HepG2 (cell line): ENCODE results near the gene PMVK. TPM values are rescaled to one million over a fixed set of nuclear protein-coding genes. Genes with fewer than 3 reads are reported as not detected.

Experiments used
- CAMTA2 ChIP-seq: sonication (generic); formaldehyde crosslinking; IDR thresholded peaks from 2 replicates; pipeline ENCODE4 v1.4.0; 2020; ENCODE audit warnings: mild to moderate bottlenecking, missing genetic modification reagents, borderline replicate concordance
- CREB1 ChIP-seq, 2 experiments: fragments of 450-650 bp in 1 of 2; IDR thresholded peaks; 2 replicates each; pipeline ENCODE4 v1.6.1; 2016 to 2017; ENCODE audit warnings: control low read depth in 1 of 2, mild to moderate bottlenecking in 1 of 2, missing compliant biosample characterization in 1 of 2, missing genetic modification characterization in 1 of 2
- EP300 ChIP-seq, 3 experiments: sonication (generic) in 1 of 3; formaldehyde crosslinking in 1 of 3; IDR thresholded peaks; 2 replicates each; pipeline versions ENCODE4 v1.5.1 to v1.6.1; 2011 to 2020; ENCODE audit warnings: low read depth in 2 of 3, low read length in 2 of 3, borderline replicate concordance in 1 of 3, improper control_type of control experiment in 1 of 3, mild to moderate bottlenecking in 1 of 3, missing genetic modification reagents in 1 of 3, moderate library complexity in 1 of 3
- HNRNPL ChIP-seq: fragments of 200-400 bp; formaldehyde crosslinking; IDR thresholded peaks from 2 replicates; pipeline ENCODE4 v1.6.1; 2017; ENCODE audit warnings: mild to moderate bottlenecking, low read depth, low read length
- REXO4 ChIP-seq: sonication (generic); formaldehyde crosslinking; IDR thresholded peaks from 2 replicates; pipeline ENCODE4 v1.8.0; 2022; ENCODE audit warnings: missing genetic modification reagents, mild to moderate bottlenecking, borderline replicate concordance
- SALL2 ChIP-seq: sonication (generic); formaldehyde crosslinking; IDR thresholded peaks from 2 replicates; pipeline ENCODE4 v1.8.1; 2023; ENCODE audit warnings: mild to moderate bottlenecking, missing genetic modification reagents, inconsistent platforms
- SMYD3 ChIP-seq: sonication (generic); formaldehyde crosslinking; IDR thresholded peaks from 2 replicates; pipeline ENCODE4 v1.8.1; 2023; ENCODE audit warnings: mild to moderate bottlenecking, missing genetic modification reagents
- ZC3H4 ChIP-seq: sonication (generic); formaldehyde crosslinking; IDR thresholded peaks from 2 replicates; pipeline ENCODE4 v1.4.0; 2020; ENCODE audit warnings: missing genetic modification reagents, borderline replicate concordance
- ZNF20 ChIP-seq: sonication (generic); formaldehyde crosslinking; IDR thresholded peaks from 2 replicates; pipeline ENCODE4 v1.4.0; 2020; ENCODE audit warnings: mild to moderate bottlenecking, moderate library complexity, missing genetic modification reagents
- ZNF441 ChIP-seq: sonication (generic); formaldehyde crosslinking; IDR thresholded peaks from 2 replicates; pipeline ENCODE4 v1.7.0; 2021; ENCODE audit warnings: missing genetic modification reagents, borderline replicate concordance
- ZNF574 ChIP-seq: sonication (generic); formaldehyde crosslinking; IDR thresholded peaks from 2 replicates; pipeline ENCODE4 v1.4.0; 2020; ENCODE audit warnings: missing genetic modification reagents
- ZNF710 ChIP-seq: sonication (generic); formaldehyde crosslinking; IDR thresholded peaks from 2 replicates; pipeline ENCODE4 v1.5.0; 2020; ENCODE audit warnings: mild to moderate bottlenecking, missing genetic modification reagents, borderline replicate concordance
- ZSCAN5A ChIP-seq: sonication (generic); formaldehyde crosslinking; IDR thresholded peaks from 2 replicates; pipeline ENCODE4 v1.8.0; 2022; ENCODE audit warnings: mild to moderate bottlenecking, missing genetic modification reagents, borderline replicate concordance
- polyA plus RNA-seq, 8 experiments: library from polyadenylated mRNA; depleted of rRNA in 3 of 8; stranded (reverse) in 7 of 8; unstranded in 1 of 8; fragments of >200 nt; fragmentation: Illumina TruSeq in 4 of 8; extraction: Trizol in 4 of 8; gene quantifications; 2 replicates each; pipeline versions ENCODE4 v1.2.1 to v1.2.3, GENCODE V29; 2011 to 2016; ENCODE audit warnings: low read depth in 4 of 8, missing spikeins in 1 of 8, mixed read lengths in 1 of 8; ENCODE audit not compliant: insufficient read depth in 1 of 8
- total RNA-seq, 5 experiments: library from RNA; depleted of rRNA; stranded (reverse); fragments of >200 nt; fragmentation: Illumina TruSeq; extraction: Trizol; gene quantifications; 2 replicates each; pipeline ENCODE4 v1.2.3, GENCODE V29; 2016; ENCODE audit warnings: low read depth in 1 of 5
- TF ChIP-seq, protein P1 (sequence below): sonication (generic); formaldehyde crosslinking; IDR thresholded peaks from 2 replicates; pipeline ENCODE4 v1.4.0; 2020; ENCODE audit warnings: missing genetic modification reagents, borderline replicate concordance

The PMVK gene
- total and polyA plus RNA-seq, 2 of the 13 experiments (the other 11 are each of a cell fraction or from before 2014, with no cell fraction given): 3.9 to 12.6 TPM

- TF ChIP-seq, protein P1, sequence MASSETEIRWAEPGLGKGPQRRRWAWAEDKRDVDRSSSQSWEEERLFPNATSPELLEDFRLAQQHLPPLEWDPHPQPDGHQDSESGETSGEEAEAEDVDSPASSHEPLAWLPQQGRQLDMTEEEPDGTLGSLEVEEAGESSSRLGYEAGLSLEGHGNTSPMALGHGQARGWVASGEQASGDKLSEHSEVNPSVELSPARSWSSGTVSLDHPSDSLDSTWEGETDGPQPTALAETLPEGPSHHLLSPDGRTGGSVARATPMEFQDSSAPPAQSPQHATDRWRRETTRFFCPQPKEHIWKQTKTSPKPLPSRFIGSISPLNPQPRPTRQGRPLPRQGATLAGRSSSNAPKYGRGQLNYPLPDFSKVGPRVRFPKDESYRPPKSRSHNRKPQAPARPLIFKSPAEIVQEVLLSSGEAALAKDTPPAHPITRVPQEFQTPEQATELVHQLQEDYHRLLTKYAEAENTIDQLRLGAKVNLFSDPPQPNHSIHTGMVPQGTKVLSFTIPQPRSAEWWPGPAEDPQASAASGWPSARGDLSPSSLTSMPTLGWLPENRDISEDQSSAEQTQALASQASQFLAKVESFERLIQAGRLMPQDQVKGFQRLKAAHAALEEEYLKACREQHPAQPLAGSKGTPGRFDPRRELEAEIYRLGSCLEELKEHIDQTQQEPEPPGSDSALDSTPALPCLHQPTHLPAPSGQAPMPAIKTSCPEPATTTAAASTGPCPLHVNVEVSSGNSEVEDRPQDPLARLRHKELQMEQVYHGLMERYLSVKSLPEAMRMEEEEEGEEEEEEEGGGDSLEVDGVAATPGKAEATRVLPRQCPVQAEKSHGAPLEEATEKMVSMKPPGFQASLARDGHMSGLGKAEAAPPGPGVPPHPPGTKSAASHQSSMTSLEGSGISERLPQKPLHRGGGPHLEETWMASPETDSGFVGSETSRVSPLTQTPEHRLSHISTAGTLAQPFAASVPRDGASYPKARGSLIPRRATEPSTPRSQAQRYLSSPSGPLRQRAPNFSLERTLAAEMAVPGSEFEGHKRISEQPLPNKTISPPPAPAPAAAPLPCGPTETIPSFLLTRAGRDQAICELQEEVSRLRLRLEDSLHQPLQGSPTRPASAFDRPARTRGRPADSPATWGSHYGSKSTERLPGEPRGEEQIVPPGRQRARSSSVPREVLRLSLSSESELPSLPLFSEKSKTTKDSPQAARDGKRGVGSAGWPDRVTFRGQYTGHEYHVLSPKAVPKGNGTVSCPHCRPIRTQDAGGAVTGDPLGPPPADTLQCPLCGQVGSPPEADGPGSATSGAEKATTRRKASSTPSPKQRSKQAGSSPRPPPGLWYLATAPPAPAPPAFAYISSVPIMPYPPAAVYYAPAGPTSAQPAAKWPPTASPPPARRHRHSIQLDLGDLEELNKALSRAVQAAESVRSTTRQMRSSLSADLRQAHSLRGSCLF (CRISPR knock-in tag): no peak
- TF ChIP-seq ZNF574 (no peak), ZSCAN5A (CRISPR knock-in tag) (0 out of 2 replicates have a peak, but pooled peaks have one; percentile 37), ZNF441 (CRISPR knock-in tag) (peak; percentile 77; the same call in 1 of the 2 replicates), ZC3H4 (no peak), REXO4 (CRISPR knock-in tag) (0 out of 2 replicates have a peak, but pooled peaks have one; percentile 76), ZNF20 (CRISPR knock-in tag) (no peak), ZNF710 (0 out of 2 replicates have a peak, but pooled peaks have one; percentile 63), SALL2 (no peak), SMYD3 (no peak; the same call in 1 of the 2 replicates), EP300 (IDR thresholded peaks at IDR 0.05; ENCODE audit: low read depth in 2 of 2, low read length in 2 of 2) (no peak; a peak in 1 of 4 replicates), EP300 (CRISPR knock-in tag; IDR thresholded peaks at IDR 0.05; ENCODE audit: borderline replicate concordance) (peak; percentile 36; the same call in 1 of the 2 replicates), CAMTA2 (CRISPR knock-in tag) (no peak), HNRNPL (no peak), CREB1 (IDR thresholded peaks at IDR 0.05) (no peak), CREB1 (CRISPR knock-in tag; IDR thresholded peaks at IDR 0.05) (no peak)
These were observed 38.4 kb upstream of the PMVK start (continued) for GRCh38 chr1:154974808-154975408.
